Activated naive CD8-positive, alpha-beta T cell (primary cell): ENCODE results near the gene RGCC.
"Not testable (repeated sequence)": the region's sequence is repeated elsewhere in the genome, so short reads cannot be mapped to it uniquely, and the experiment has no call there.

Experiments
- H3K27ac Mint-ChIP-seq: one replicate; pipeline ENCODE4 v1.8.0; 2021; ENCODE audit warnings: mixed read lengths
- H3K27me3 Mint-ChIP-seq: one replicate; pipeline ENCODE4 v1.8.0; 2021; ENCODE audit warnings: mixed read lengths
- H3K36me3 Mint-ChIP-seq: one replicate; pipeline ENCODE4 v1.8.0; 2021; ENCODE audit warnings: mixed read lengths
- H3K4me1 Mint-ChIP-seq: one replicate; pipeline ENCODE4 v1.8.0; 2021; ENCODE audit warnings: low read depth, mixed read lengths
- H3K4me3 Mint-ChIP-seq: one replicate; pipeline ENCODE4 v1.8.0; 2021; ENCODE audit warnings: mild to moderate bottlenecking, mixed read lengths
- H3K9me3 Mint-ChIP-seq: one replicate; pipeline ENCODE4 v1.8.0; 2021; ENCODE audit warnings: low read depth, mixed read lengths

RGCC gene

DNA sequence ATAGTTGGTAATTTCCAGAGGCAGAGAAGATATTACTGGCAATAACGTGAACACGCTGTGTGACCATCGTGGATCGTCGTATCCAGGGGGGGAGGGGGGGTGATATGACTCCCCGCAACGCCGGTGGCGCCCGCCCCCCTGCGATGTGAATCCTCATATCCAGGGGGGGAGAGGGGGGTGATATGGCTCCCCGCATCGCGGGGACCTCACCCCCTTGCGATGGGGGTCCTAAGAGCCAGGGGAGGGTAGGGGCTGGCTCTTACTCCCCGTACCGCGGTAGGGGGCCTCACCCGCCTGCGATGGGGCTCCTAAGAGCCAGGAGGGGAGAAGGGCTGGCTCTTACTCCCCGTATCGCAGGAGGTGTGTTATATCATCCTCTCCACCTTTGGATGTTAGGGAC, 31.3 kb upstream of the RGCC start:
- H3K4me3 Mint-ChIP-seq: no peak overlapping the region

DNA sequence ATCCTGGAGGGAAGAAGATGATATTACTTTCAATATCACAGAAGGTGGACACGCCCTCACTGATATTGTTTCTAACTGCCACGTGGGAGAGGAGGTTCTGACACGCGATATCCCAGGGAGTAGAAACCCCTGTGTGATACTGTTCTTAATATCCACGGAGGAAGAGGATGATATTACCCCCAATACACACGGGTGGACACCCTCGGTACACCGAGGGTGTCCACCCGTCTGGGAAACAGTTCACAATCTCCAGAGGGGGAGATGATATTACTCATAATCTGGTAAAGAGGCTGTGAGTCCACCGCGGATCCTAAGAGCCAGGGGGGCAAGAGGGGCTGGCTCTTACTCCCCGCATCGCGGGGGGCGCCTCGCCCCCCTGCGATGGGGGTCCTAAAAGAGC, 29.7 kb upstream of the RGCC start:
- no peaks in the 10 kb centered on the region for H3K36me3 Mint-ChIP-seq
- H3K4me1 Mint-ChIP-seq: peaks cover 5% of the 10 kb centered on the region
- peak overlapping the region; percentile 76 for H3K4me3 Mint-ChIP-seq
- no peak overlapping the region for H3K27ac Mint-ChIP-seq
- H3K27me3 Mint-ChIP-seq: no peaks in the 10 kb centered on the region
- H3K9me3 Mint-ChIP-seq: no peaks in the 10 kb centered on the region

More for the DNA sequence above, 31.3 kb upstream of the RGCC start:
- H3K9me3 Mint-ChIP-seq: no peaks in the 10 kb centered on the region
- no peaks in the 10 kb centered on the region for H3K27me3 Mint-ChIP-seq
- H3K36me3 Mint-ChIP-seq: no peaks in the 10 kb centered on the region
- H3K27ac Mint-ChIP-seq: no peak overlapping the region
- peaks cover 5% of the 10 kb centered on the region for H3K4me1 Mint-ChIP-seq

DNA sequence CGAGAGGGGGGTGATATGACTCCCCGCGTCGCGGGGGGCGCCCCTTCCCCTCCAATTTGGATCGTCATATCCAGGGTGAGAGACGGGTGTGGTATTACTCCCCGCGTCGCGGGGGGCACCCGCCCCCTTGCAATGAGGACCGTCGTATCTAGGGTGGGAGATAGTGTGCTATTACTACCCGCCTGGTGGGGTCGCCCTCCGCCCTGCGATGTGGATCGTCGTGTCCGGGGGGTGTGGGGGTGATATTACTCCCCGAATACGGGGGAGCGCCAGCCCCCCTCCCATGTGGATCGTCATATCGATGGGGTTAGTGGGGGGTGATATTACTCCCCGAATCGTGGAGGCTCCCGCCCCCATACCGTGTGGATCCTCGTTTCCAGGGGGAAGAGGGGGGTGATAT, 29.2 kb upstream of the RGCC start:
- Mint-ChIP-seq H3K4me3 (peak overlapping the region; percentile 76), H3K36me3 (no peaks in the 10 kb centered on the region), H3K9me3 (no peaks in the 10 kb centered on the region), H3K4me1 (peaks cover 5% of the 10 kb centered on the region), H3K27ac (no peak overlapping the region), H3K27me3 (no peaks in the 10 kb centered on the region)

DNA sequence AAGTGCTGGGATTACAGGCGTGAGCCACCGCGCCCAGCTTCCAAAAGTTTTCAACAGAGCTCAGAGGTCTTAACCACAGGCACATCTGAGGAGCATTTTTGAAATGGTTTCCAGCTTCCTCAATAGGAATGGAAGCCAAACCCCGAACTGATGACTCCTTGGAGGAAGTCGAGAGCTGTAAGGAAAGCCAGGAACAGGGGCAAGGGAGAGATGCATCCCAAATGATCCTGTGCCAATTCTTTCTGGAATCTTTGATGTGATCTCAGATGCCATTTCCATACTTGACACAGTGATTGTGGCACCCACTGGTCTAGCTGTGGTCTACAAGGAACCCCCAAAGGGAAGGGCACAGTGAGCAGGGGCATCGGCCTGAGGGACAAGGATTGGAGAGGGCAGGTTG, 23.3 kb upstream of the RGCC start:
- not testable (repeated sequence) for H3K27ac Mint-ChIP-seq, H3K4me3 Mint-ChIP-seq, H3K36me3 Mint-ChIP-seq, H3K4me1 Mint-ChIP-seq, H3K27me3 Mint-ChIP-seq, H3K9me3 Mint-ChIP-seq

DNA sequence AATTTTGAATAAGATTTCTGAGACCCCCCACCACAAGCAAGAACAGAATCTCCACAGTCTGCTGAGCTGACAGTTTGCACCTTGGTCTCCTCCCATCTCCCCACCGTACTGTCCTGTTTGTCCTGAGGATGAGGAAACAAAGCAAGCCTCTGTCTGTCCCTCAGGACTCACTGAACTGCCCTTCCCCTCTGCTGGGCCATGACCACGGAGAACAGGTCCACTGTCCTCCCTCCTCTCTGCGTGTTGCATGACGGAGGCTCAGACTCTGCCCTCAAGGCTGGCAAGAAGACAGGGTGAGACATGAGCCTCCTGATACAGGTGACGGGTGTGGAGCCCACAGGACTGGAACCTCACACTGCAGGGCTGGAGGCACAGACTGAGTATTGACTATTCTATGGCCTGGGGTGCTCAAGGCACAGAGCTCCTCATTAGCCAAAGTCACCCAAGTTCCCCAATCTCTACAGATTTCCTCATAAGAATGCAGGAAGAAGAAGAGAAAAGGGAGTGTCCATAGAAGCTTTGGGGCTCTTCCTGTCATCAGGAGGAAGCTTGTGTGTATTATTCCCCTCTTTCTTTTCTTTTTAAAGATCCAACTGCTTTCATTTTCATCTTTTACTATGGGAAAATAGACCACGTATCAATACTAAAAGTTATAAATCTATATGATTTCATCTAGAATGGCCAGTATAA, 22.4 kb upstream of the RGCC start:
- H3K27me3 Mint-ChIP-seq: no peaks in the 10 kb centered on the region
- H3K36me3 Mint-ChIP-seq: no peaks in the 10 kb centered on the region
- no peak overlapping the region for H3K4me3 Mint-ChIP-seq
- H3K4me1 Mint-ChIP-seq: no peaks in the 10 kb centered on the region
- H3K9me3 Mint-ChIP-seq: no peaks in the 10 kb centered on the region
- no peak overlapping the region for H3K27ac Mint-ChIP-seq

DNA sequence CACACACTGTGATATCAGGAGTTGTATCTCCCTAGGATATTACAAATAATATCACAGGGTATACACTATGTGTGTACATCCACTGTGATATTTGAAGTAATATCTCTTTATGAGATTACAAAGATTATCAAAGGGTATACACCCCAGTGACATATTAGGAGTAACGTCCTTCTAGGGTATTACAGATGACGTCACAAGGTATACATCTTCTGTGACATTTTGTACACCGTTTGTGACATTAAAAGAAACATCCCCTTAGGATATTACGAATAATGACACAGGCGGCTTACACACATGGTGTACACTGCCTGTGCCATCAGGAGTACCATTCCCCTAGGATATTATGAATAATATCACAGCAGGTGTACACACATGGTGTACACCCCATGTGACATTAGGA, 13.4 kb upstream of the RGCC start:
- no peaks in the 10 kb centered on the region for H3K4me1 Mint-ChIP-seq
- no peak overlapping the region for H3K4me3 Mint-ChIP-seq
- no peak overlapping the region for H3K27ac Mint-ChIP-seq
- H3K36me3 Mint-ChIP-seq: no peaks in the 10 kb centered on the region
- no peaks in the 10 kb centered on the region for H3K27me3 Mint-ChIP-seq
- H3K9me3 Mint-ChIP-seq: no peaks in the 10 kb centered on the region

DNA sequence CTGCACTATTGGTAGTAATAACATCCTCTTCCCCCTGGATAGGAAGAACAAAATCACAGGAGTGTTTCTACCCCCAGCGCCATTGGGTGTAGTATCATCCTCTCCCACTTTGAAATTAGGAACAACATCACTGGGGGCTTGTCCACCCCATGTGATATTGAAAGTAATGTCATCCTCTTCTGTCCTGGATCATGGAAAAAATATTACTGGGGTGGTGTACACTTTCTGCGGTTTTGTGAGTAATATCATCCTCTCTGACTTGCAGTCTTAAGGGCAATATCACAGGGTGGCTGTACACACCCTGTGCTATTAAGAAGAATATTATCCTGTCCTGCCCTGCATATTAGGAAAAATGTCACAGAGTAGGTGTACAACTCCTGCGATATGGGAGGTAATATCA, 4.9 kb upstream of the RGCC start:
- Mint-ChIP-seq H3K9me3 (peaks cover 13% of the 10 kb centered on the region), H3K27ac (peak overlapping the region; percentile 35), H3K36me3 (no peaks in the 10 kb centered on the region), H3K4me3 (no peak overlapping the region), H3K27me3 (no peaks in the 10 kb centered on the region), H3K4me1 (peaks cover 19% of the 10 kb centered on the region)

DNA sequence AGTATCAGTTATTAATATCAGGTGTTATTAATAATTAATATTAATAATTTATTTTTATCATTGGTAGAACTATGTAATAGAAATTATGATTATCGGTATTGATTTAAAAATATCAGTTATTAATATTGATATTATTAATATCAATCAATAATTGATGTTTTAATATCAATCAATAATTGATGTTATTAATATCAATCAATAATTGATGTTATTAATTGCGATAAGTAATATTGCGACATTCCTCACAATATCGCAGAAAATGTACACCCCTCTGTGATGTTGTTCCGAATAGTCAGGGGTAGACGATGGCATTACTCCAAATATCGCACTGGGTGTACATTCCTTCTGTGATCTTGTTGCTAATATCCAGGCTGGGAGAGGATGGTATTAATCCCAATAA, 3.7 kb upstream of the RGCC start:
- Mint-ChIP-seq H3K27me3 (no peaks in the 10 kb centered on the region), H3K27ac (no peak overlapping the region), H3K36me3 (no peaks in the 10 kb centered on the region), H3K9me3 (peaks cover 13% of the 10 kb centered on the region), H3K4me1 (peaks cover 19% of the 10 kb centered on the region), H3K4me3 (no peak overlapping the region)

DNA sequence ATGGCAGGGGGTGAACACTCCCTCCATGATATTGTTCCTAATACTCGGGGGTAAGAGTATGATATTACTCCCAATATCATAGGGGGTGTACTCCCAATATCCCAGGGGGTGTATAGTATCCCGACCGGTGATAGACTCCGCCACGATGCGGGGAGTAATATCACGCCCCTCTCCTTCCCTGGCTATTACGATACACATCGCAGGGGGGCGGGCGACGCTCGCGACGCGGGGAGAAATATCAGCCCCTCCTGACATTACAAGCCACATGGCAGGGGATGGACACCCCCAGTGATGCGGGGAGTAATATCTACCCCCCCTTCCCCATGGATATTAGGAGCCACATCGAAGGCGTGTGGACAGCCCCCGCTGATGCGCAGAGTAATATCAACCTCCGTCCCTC, 3.2 kb upstream of the RGCC start:
- Mint-ChIP-seq H3K4me1 (peaks cover 23% of the 10 kb centered on the region), H3K27me3 (no peaks in the 10 kb centered on the region), H3K27ac (no peak overlapping the region), H3K9me3 (peaks cover 13% of the 10 kb centered on the region), H3K36me3 (peaks cover 3% of the 10 kb centered on the region), H3K4me3 (no peak overlapping the region)

DNA sequence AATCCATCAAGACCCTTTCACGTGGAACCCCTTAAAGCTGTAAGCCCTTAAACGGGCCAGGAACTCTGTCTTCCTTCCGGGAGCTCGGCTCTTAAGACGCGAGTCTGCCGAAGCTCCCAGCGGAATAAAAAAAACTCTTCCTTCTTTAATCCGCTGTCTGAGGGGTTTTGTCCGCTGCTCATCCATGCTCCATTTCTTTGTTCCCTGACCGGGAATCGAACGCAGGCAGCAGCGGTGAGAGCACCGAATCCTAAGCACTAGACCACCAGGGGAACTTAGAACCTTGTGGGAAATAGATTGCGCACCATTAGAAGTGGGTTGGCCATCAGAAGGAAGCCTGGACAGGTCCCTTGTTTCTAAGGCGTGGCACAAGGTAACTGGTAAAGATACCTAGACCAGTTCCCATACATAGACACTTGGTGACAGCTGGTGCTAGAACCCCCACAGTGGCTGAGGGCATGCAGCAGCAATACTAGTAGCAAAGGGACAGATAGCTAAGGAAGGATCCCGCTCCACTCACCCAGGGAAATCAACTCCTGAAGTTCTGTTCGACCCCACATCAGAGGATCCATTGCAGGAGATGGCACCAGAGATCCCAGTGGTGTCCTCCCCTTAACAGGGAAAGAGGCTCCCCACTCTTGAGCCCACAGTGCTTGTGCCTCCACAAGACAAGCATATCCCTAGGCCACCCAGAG, 1.5 kb upstream of the RGCC start:
- H3K27ac Mint-ChIP-seq: peak overlapping the region; percentile 82
- peak overlapping the region; percentile 74 for H3K4me3 Mint-ChIP-seq
- H3K4me1 Mint-ChIP-seq: peaks cover 40% of the 10 kb centered on the region
- H3K27me3 Mint-ChIP-seq: no peaks in the 10 kb centered on the region
- H3K9me3 Mint-ChIP-seq: peaks cover 11% of the 10 kb centered on the region
- H3K36me3 Mint-ChIP-seq: peaks cover 17% of the 10 kb centered on the region

DNA sequence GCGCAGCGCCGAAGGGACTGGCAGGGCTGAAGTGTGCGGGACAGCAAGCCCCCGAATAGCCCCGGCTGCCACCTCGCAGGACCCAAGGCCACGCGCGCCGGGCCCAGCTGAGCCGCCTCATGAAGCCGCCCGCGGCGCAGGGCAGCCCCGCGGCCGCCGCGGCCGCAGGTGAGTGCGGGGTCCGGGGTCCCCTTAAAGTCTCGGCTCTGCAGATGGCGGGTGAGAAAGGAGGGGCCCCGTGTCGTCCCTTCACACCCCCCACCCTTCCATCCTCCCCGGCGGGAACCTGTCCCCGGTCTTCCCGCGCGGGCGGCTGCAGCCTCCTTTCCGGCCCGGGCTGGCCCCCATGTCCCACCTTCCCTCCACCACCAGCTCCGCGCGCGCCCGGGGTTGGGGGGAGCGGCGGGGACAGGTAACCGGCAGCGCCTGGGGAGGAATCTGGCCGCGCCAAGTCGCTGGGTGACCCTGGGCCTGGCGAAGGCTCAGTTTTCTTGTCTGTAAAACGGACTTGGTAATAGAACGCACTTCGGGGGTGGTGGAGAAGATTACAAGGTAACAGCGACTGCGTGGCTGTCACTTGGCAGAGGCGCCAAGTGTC, 338 bp downstream of the RGCC start:
- Mint-ChIP-seq H3K27ac (peak overlapping the region; percentile 46), H3K4me1 (peaks cover 52% of the 10 kb centered on the region), H3K9me3 (peaks cover 2% of the 10 kb centered on the region), H3K4me3 (peak overlapping the region; percentile 97), H3K36me3 (peaks cover 19% of the 10 kb centered on the region), H3K27me3 (no peaks in the 10 kb centered on the region)

DNA sequence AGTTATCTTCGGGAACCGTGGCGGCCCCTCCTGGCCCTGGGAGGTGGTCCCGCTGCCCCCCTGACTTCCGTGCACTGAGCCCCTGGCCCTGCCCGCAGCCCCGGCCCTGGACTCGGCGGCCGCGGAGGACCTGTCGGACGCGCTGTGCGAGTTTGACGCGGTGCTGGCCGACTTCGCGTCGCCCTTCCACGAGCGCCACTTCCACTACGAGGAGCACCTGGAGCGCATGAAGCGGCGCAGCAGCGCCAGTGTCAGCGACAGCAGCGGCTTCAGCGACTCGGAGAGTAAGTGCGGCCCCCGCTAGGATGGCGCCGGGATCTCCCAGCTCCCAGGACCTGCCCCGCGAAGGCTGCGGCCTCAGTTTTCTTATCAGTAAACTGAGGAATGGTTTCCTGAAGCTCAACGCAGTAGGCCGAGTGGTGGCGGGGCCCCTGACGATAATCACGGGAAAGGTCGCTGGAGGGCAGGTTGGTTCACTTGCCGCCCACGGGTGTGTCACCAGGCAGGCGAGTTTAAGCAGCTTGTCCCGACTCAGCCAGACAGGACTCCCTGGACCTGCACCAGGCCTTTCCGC, 924 bp downstream of the RGCC start:
- Mint-ChIP-seq H3K4me1 (peaks cover 55% of the 10 kb centered on the region), H3K4me3 (peak overlapping the region; percentile 97), H3K9me3 (no peaks in the 10 kb centered on the region), H3K36me3 (peaks cover 22% of the 10 kb centered on the region), H3K27me3 (no peaks in the 10 kb centered on the region), H3K27ac (peak overlapping the region; percentile 99)

DNA sequence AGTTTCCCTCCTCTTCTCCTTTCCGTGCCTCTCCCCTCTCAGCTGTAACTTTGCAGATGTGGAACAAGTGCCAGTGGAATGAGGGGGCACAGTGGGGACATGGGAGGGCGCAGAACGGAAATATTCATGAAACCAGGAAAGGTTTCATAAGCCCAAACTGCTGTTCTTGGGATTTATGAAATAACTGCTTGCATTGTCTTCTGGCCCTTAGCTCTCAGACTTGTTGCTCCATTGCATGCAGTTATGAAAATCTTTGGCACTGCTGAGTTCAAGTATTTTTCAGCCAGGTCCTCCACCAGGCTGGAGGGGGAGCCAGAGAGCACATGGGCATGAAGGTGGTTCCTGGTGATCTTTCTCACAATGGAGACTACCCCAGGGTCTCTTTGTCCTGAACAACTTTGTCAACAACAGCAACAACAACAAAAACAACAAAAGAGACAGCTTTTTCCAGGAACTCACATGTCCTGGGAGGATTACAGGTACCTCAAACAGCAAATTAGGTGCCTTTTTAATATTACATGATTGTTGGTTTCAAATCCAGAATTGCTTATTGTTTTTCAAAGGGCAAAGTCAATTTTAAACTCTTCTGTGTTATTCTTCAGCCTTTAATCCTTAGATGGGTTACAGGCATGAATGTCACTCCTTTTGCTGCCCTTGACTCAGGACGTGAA, 1.5 kb downstream of the RGCC start:
- Mint-ChIP-seq H3K36me3 (peaks cover 26% of the 10 kb centered on the region), H3K4me1 (peaks cover 60% of the 10 kb centered on the region), H3K27ac (peak overlapping the region; percentile 99), H3K27me3 (no peaks in the 10 kb centered on the region), H3K4me3 (peak overlapping the region; percentile 97), H3K9me3 (no peaks in the 10 kb centered on the region)

DNA sequence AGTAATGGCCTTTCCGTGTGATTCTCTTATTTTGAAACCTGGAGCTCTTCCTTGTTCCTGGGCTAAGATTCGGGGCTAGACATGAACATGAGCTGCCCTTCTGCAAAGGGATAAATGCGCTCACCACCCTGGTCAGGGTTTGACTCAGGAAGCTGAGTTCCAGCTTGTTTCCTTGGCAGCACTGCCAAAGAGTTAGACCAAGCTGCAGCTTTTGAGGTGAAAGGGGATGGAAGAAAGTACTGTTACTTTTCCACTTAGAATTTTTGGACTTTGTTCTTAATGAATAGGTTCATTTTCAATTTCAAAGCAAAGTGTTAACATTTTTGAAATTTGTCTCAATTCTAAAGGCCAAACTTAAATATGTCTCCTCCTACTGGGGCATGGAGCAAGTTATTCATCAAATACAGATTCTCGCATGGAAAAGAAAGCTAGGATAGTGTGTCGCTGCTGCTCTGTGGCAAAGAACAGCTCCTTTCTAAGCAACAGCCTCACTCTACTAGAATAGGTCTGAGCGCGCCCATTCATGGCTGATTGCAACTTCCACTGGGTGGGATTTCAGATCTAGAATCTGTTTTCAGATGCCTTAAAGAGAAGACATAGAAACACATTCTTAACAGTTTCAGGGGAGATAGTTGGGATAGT, 2.2 kb downstream of the RGCC start:
- Mint-ChIP-seq H3K27me3 (no peaks in the 10 kb centered on the region), H3K9me3 (no peaks in the 10 kb centered on the region), H3K4me3 (peak overlapping the region; percentile 97), H3K27ac (peak overlapping the region; percentile 99), H3K36me3 (peaks cover 26% of the 10 kb centered on the region), H3K4me1 (peaks cover 67% of the 10 kb centered on the region)
